Right lobe of liver (tissue), 4 donors: Measurements from ENCODE around the gene MAP3K20.

Source experiments
- POLR2A ChIP-seq: fragments of 450-650 bp; IDR thresholded peaks from one replicate; pipeline ENCODE4 v1.6.1; 2017; ENCODE audit warnings: antibody characterized with exemption, mild to moderate bottlenecking
- TF ChIP-seq, protein P1 (sequence below), 4 donors: fragments of 200-600 bp in 3 of 4; fragments of 450-650 bp in 1 of 4; IDR thresholded peaks; one replicate each; pipeline versions ENCODE4 v1.5.1 to v1.8.0; 2016 to 2022; ENCODE audit warnings: antibody characterized with exemption in 4 of 4, mild to moderate bottlenecking in 2 of 4
- donor health status: DM: no; HTN: no; CAD: no.
- donor health status: DM: no; HTN: no; CAD: no.
- donor health status: DM: no; HTN: yes; CAD: no.

DNA sequence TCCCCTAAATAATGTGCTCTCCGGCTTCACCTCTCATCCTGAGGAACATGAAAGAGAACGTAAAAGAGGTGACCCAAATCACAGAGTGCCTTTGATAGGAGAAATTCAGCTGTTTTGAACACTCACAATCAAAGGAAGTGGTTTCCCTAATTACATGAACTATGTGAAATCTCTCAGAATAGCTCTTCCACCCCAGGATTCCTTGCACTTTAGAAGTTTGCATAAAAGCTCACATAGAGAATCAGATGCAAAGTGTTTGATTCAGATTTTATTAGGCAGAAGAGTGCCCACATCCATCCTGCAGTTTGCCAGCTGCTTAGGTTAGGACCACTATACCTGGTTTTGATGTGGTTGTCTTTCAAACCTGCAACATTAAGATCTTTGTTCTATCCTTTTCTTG lies 61.0 kb downstream of the MAP3K20 start:
- TF ChIP-seq POLR2A: no peak
- TF ChIP-seq, protein P1, sequence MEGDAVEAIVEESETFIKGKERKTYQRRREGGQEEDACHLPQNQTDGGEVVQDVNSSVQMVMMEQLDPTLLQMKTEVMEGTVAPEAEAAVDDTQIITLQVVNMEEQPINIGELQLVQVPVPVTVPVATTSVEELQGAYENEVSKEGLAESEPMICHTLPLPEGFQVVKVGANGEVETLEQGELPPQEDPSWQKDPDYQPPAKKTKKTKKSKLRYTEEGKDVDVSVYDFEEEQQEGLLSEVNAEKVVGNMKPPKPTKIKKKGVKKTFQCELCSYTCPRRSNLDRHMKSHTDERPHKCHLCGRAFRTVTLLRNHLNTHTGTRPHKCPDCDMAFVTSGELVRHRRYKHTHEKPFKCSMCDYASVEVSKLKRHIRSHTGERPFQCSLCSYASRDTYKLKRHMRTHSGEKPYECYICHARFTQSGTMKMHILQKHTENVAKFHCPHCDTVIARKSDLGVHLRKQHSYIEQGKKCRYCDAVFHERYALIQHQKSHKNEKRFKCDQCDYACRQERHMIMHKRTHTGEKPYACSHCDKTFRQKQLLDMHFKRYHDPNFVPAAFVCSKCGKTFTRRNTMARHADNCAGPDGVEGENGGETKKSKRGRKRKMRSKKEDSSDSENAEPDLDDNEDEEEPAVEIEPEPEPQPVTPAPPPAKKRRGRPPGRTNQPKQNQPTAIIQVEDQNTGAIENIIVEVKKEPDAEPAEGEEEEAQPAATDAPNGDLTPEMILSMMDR (IDR thresholded peaks at IDR 0.05): no peak
